DND-41 (cell line): Measurements from ENCODE around the gene SF3B3.

Experiments used
- CTCF ChIP-seq: IDR thresholded peaks from 2 replicates; pipeline ENCODE4 v1.5.1; 2012; ENCODE audit warnings: borderline replicate concordance, low read length, moderate library complexity, mild to moderate bottlenecking; ENCODE audit not compliant: poor library complexity, severe bottlenecking; ENCODE audit errors: extremely low read depth
- EZH2 ChIP-seq: IDR thresholded peaks from 3 replicates; pipeline ENCODE4 v1.6.1; 2012; ENCODE audit warnings: borderline replicate concordance, low read depth, mild to moderate bottlenecking, moderate library complexity, low read length, inconsistent platforms; ENCODE audit not compliant: severe bottlenecking

DNA sequence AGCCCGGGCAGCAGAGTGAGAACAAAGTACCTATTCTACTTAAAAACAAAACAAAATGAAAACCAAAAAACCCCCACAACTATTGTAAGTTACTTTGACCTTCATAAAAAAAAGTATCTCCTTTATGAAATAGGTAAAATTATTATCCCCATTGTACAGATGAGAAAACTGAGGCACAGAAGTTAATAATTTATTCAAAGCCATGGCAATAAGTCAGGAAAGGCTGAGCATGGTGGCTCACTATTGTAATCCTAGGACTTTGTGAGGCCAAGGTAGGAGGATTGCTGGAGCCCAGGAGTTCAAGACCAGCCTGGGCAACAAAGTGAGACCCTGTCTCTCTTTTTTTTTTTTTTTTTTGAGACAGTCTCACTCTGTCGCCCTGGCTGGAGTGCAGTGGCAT, 38.7 kb upstream of the SF3B3 start:
- TF ChIP-seq CTCF, result no peak
- no peak for TF ChIP-seq EZH2
